ENCODE results near the gene MAST4. TPM values are rescaled to one million over a fixed set of nuclear protein-coding genes. Genes with fewer than 3 reads are reported as not detected.

The MAST4 gene
- 100 to 1,000 TPM in 2 of 4 donors, 10 to 100 TPM in 2; 55.3 to 148 (median 110) TPM for total RNA-seq

GRCh38 chr5:66595756-66596635, at the start of gene MAST4:
Gene MAST4 (plus strand): TSS chr5:66596393. CDS start chr5:66596656, 263 bp downstream.
- Histone ChIP-seq H3K27ac (peak within 1 kb of the TSS; percentile 26 to 65 (median 36)), H3K27me3 (peaks cover 0 to 96% (median 0%) of the 10 kb centered on the region in 4 donors), H3K9me3 (no peaks in the 10 kb centered on the region), H3K36me3 (no peaks in the 10 kb centered on the region), H3K4me1 (peaks cover 9 to 35% (median 16%) of the 10 kb centered on the region in 3 donors), H3K4me3 (peak within 1 kb of the TSS; percentile 57 to 82 (median 69))
- no peak for DNase-seq
- WGBS, 2 donors = 3 to 6% methylated on average over 21 to 26 of the region's 74 CpGs
- TF ChIP-seq CTCF (IDR thresholded peaks at IDR 0.05) (no peak), POLR2A (IDR thresholded peaks at IDR 0.05) (peak in 2 of 4 donors; percentile 20 to 81)
- intact Hi-C loops (cut with DNase I) = no loop called here

- Histone ChIP-seq H3K36me3 (no peaks in the 10 kb centered on the region), H3K4me3 (no peak overlapping the region), H3K4me1 (no peaks in the 10 kb centered on the region), H3K27ac (no peak overlapping the region), H3K27me3 (no peaks in the 10 kb centered on the region), H3K9me3 (no peaks in the 10 kb centered on the region)
- intact Hi-C loops (cut with DNase I) = no loop called here
- TF ChIP-seq POLR2A (IDR thresholded peaks at IDR 0.05) (no peak), CTCF (IDR thresholded peaks at IDR 0.05) (no peak)
- no peak for DNase-seq
Observed at GRCh38 chr5:66546541-66546940, 49.7 kb upstream of the MAST4 start.

GRCh38 chr5:66551338-66551737, 44.9 kb upstream of the MAST4 start:
- H3K27me3 ChIP-seq = no peaks in the 10 kb centered on the region
- no peak for DNase-seq
- H3K9me3 ChIP-seq = no peaks in the 10 kb centered on the region
- TF ChIP-seq CTCF (IDR thresholded peaks at IDR 0.05) = no peak
- no peak for TF ChIP-seq POLR2A (IDR thresholded peaks at IDR 0.05)
- H3K36me3 ChIP-seq = no peaks in the 10 kb centered on the region
- no peak overlapping the region for H3K4me3 ChIP-seq
- peaks cover 0 to 12% (median 0%) of the 10 kb centered on the region in 3 donors for H3K4me1 ChIP-seq
- WGBS, 2 donors = 84 to 85% methylated on average over 2 of the region's 2 CpGs
- no peak overlapping the region for H3K27ac ChIP-seq
- intact Hi-C loops (cut with DNase I) = no loop called here

GRCh38 chr5:66551945-66552344, 44.2 kb upstream of the MAST4 start:
- intact Hi-C loops (cut with DNase I) = no loop called here
- Histone ChIP-seq H3K4me1 (peaks cover 0 to 12% (median 0%) of the 10 kb centered on the region in 3 donors), H3K4me3 (no peak overlapping the region), H3K27ac (no peak overlapping the region), H3K27me3 (no peaks in the 10 kb centered on the region), H3K36me3 (no peaks in the 10 kb centered on the region), H3K9me3 (no peaks in the 10 kb centered on the region)
- TF ChIP-seq CTCF (IDR thresholded peaks at IDR 0.05) (no peak), POLR2A (IDR thresholded peaks at IDR 0.05) (no peak)
- DNase-seq = no peak
- WGBS, 2 donors = 33 to 55% methylated on average over 1 of the region's 1 CpG

GRCh38 chr5:66553368-66553912, 42.8 kb upstream of the MAST4 start:
- Histone ChIP-seq H3K27me3 (no peaks in the 10 kb centered on the region), H3K36me3 (no peaks in the 10 kb centered on the region), H3K27ac (no peak overlapping the region), H3K9me3 (no peaks in the 10 kb centered on the region), H3K4me1 (peaks cover 0 to 12% (median 0%) of the 10 kb centered on the region in 3 donors), H3K4me3 (no peak overlapping the region)
- WGBS, 2 donors = 35 to 40% methylated on average over 1 of the region's 1 CpG
- TF ChIP-seq CTCF (IDR thresholded peaks at IDR 0.05) = no peak
- no peak for TF ChIP-seq POLR2A (IDR thresholded peaks at IDR 0.05)
- intact Hi-C loops (cut with DNase I) = no loop called here
- DNase-seq = no peak

Data from esophagus squamous epithelium (tissue), 5 donors.